ENCODE data around the gene SPECC1. TPM values are rescaled to one million over a fixed set of nuclear protein-coding genes. Genes with fewer than 3 reads are reported as not detected.
"Not testable (repeated sequence)": the region's sequence is repeated elsewhere in the genome, so short reads cannot be mapped to it uniquely, and the experiment has no call there.

Gene SPECC1
- total RNA-seq, 1 experiment from 2014 or later: 46.4 TPM

- Histone ChIP-seq H3K4me1 (ENCODE audit: insufficient read depth, low read length) (no peaks in the 10 kb centered on the region), H3K9ac (ENCODE audit: low read length) (no peak overlapping the region), H3K27me3 (ENCODE audit: low read length) (no peaks in the 10 kb centered on the region), H3K9me3 (ENCODE audit: low read length) (no peaks in the 10 kb centered on the region), H4K20me1 (ENCODE audit: low read length) (no peaks in the 10 kb centered on the region), H2AFZ (ENCODE audit: low read length) (no peak overlapping the region), H3F3A (ENCODE audit: low read length, unreplicated experiment) (no peaks in the 10 kb centered on the region), H3K36me3 (ENCODE audit: low read depth, low read length) (no peaks in the 10 kb centered on the region), H3K4me2 (ENCODE audit: low read length) (no peak overlapping the region), H3K27ac (ENCODE audit: low read length) (no peak overlapping the region), H3K4me3 (ENCODE audit: low read length) (no peak overlapping the region), H3K9me2 (replicated peaks; ENCODE audit: low read length) (no peaks in the 10 kb centered on the region), H3K79me2 (ENCODE audit: low read length) (no peaks in the 10 kb centered on the region)
- CTCF ChIA-PET: no interaction called here
- no peak for TF ChIP-seq EZH2phosphoT487 (IDR thresholded peaks at IDR 0.05; ENCODE audit: borderline replicate concordance, low read length)
- TF ChIP-seq EZH2 (IDR thresholded peaks at IDR 0.05; ENCODE audit: low read length, unreplicated experiment): no peak
- TF ChIP-seq, protein P1, sequence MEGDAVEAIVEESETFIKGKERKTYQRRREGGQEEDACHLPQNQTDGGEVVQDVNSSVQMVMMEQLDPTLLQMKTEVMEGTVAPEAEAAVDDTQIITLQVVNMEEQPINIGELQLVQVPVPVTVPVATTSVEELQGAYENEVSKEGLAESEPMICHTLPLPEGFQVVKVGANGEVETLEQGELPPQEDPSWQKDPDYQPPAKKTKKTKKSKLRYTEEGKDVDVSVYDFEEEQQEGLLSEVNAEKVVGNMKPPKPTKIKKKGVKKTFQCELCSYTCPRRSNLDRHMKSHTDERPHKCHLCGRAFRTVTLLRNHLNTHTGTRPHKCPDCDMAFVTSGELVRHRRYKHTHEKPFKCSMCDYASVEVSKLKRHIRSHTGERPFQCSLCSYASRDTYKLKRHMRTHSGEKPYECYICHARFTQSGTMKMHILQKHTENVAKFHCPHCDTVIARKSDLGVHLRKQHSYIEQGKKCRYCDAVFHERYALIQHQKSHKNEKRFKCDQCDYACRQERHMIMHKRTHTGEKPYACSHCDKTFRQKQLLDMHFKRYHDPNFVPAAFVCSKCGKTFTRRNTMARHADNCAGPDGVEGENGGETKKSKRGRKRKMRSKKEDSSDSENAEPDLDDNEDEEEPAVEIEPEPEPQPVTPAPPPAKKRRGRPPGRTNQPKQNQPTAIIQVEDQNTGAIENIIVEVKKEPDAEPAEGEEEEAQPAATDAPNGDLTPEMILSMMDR (conservative IDR thresholded peaks at IDR 0.05; ENCODE audit: low read depth, low read length): no peak
- DNase-seq: no peak
- POLR2A ChIA-PET (ENCODE audit: unreplicated experiment): no interaction called here
- BruUV-seq (replicated peaks): no TSS peak
- ATAC-seq: no peak
- intact Hi-C loops (cut with micrococcal nuclease): no loop called here
Measured at GRCh38 chr17:20074489-20074888, 65.3 kb downstream of the SPECC1 start.

DNA sequence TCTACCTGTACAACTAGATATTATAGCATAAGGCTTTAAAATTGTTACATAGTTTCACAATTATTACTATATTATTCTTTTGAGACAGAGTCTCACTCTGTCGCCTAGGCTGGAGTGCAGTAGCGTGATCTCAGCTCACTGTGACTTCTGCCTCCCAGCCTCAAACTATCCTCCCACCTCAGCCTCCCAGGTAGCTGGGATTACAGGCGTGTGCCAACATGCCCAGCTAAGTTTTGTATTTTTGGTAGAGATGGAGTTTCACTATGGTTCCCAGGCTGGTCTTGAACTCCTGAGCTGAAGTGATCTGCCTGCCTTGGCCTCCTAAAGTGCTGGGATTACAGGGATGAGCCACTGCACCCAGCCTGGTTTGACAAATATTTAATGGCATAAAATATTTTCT lies 67.0 kb downstream of the SPECC1 start:
- BruUV-seq (replicated peaks); intact Hi-C loops (cut with micrococcal nuclease): not testable (repeated sequence)

GRCh38 chr17:20077978-20078685 lies 69.0 kb downstream of the SPECC1 start:
- no peaks in the 10 kb centered on the region for H3K9me2 ChIP-seq (replicated peaks; ENCODE audit: low read length)
- H4K20me1 ChIP-seq (ENCODE audit: low read length): no peaks in the 10 kb centered on the region
- no TSS peak for BruUV-seq (replicated peaks)
- H3K9ac ChIP-seq (ENCODE audit: low read length): no peak overlapping the region
- intact Hi-C loops (cut with micrococcal nuclease): no loop called here
- no peaks in the 10 kb centered on the region for H3K4me1 ChIP-seq (ENCODE audit: insufficient read depth, low read length)
- H3K4me2 ChIP-seq (ENCODE audit: low read length): no peak overlapping the region
- no peak for ATAC-seq
- POLR2A ChIA-PET (ENCODE audit: unreplicated experiment): interaction anchor here (0.6 kb wide), 1 partner anchor 1017 kb away, joined by 4 read pairs; no protein-coding TSS in a partner anchor
- TF ChIP-seq, protein P1 (conservative IDR thresholded peaks at IDR 0.05; ENCODE audit: low read depth, low read length): no peak
- H3K27ac ChIP-seq (ENCODE audit: low read length): no peak overlapping the region
- H3F3A ChIP-seq (ENCODE audit: low read length, unreplicated experiment): no peaks in the 10 kb centered on the region
- CTCF ChIA-PET: no interaction called here
- H3K79me2 ChIP-seq (ENCODE audit: low read length): no peaks in the 10 kb centered on the region
- DNase-seq: peak; percentile 46
- no peak overlapping the region for H3K4me3 ChIP-seq (ENCODE audit: low read length)
- H2AFZ ChIP-seq (ENCODE audit: low read length): no peak overlapping the region
- H3K27me3 ChIP-seq (ENCODE audit: low read length): no peaks in the 10 kb centered on the region
- no peaks in the 10 kb centered on the region for H3K36me3 ChIP-seq (ENCODE audit: low read depth, low read length)
- no peaks in the 10 kb centered on the region for H3K9me3 ChIP-seq (ENCODE audit: low read length)

More for the DNA sequence above, 67.0 kb downstream of the SPECC1 start:
- DNase-seq; H3K4me2 ChIP-seq (ENCODE audit: low read length); H3K79me2 ChIP-seq (ENCODE audit: low read length); H3K9me3 ChIP-seq (ENCODE audit: low read length); H3K9me2 ChIP-seq (replicated peaks; ENCODE audit: low read length); H3F3A ChIP-seq (ENCODE audit: low read length, unreplicated experiment); H3K9ac ChIP-seq (ENCODE audit: low read length); H3K27ac ChIP-seq (ENCODE audit: low read length); H4K20me1 ChIP-seq (ENCODE audit: low read length); H3K27me3 ChIP-seq (ENCODE audit: low read length); CTCF ChIA-PET; H3K4me1 ChIP-seq (ENCODE audit: insufficient read depth, low read length); H3K36me3 ChIP-seq (ENCODE audit: low read depth, low read length); POLR2A ChIA-PET (ENCODE audit: unreplicated experiment); H2AFZ ChIP-seq (ENCODE audit: low read length); H3K4me3 ChIP-seq (ENCODE audit: low read length); ATAC-seq: not testable (repeated sequence)

Measured in PC-3 (cell line).